ENCODE measurements around the gene NFIB.

Gene NFIB

GRCh38 chr9:14179449-14179848, 134.5 kb downstream of the NFIB start:
- DNase-seq, result no peak

GRCh38 chr9:14175778-14176177, 138.2 kb downstream of the NFIB start:
- no peak for DNase-seq

GRCh38 chr9:14173713-14174112, 140.2 kb downstream of the NFIB start:
- no peak for DNase-seq

- DNase-seq, result no peak
Measured at GRCh38 chr9:14170973-14171596, 142.9 kb downstream of the NFIB start.

DNA sequence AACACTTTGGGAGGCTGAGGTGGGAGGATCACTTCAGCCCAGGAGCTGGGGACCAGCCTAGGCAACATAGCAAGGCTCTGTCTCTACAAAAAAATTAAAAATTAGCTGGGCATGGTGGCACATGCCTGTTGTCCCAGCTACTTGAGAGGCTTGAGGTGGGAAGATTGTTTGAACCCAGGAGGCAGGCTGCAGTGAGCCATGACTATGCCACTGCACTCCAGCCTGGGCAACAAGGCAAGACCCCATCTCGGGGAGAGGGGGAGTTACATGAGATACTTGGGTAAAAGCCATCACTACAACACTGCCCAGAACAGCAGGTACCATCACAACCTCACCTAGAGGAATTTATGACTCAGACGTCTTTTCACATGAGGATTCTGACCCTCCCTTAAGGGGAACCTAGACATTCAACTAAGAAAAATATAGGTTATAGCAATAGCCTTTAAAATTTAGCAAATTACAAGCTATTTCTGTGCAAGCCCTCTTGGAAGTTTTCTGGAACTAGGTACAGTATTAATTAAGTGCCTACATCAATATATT, 143.5 kb downstream of the NFIB start:
- DNase-seq, result no peak

GRCh38 chr9:14168381-14168780, 145.6 kb downstream of the NFIB start:
- DNase-seq, result no peak

DNA sequence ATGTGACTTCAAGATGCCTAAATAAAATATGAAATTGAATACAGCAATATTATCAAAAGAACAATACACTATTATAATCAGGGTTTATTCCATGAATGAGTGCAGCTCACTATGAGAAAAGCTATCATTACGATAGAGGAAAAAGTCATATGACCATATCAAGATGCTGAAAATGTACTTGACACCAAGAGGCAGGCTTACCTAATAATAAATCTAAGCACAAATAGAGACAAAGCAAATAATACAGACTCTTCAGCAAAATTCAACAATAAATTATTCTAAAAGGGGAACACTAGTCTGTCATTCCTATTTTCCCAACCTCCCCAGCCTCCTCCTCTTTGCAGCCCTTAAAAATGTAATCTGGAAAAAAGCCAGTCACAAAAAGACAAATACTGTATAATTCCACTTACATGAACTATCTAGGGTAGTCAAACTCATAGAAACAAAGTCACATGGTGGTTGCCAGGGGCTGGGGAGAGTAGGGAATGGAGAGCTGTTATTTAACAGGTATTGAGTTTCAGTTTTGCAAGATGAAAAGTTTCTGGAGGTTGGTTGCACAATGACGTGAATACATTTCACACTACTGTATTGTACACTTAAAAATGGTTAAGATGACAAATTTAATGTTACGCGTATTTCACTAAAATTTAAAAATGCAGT, 148.4 kb downstream of the NFIB start:
- no peak for DNase-seq

- DNase-seq, result no peak
Measured at GRCh38 chr9:14164908-14165307, 149.0 kb downstream of the NFIB start.

GRCh38 chr9:14159440-14160216, 154.3 kb downstream of the NFIB start:
- DNase-seq, result no peak

- DNase-seq, result no peak
Measured at GRCh38 chr9:14158916-14159315, 155.0 kb downstream of the NFIB start.

DNA sequence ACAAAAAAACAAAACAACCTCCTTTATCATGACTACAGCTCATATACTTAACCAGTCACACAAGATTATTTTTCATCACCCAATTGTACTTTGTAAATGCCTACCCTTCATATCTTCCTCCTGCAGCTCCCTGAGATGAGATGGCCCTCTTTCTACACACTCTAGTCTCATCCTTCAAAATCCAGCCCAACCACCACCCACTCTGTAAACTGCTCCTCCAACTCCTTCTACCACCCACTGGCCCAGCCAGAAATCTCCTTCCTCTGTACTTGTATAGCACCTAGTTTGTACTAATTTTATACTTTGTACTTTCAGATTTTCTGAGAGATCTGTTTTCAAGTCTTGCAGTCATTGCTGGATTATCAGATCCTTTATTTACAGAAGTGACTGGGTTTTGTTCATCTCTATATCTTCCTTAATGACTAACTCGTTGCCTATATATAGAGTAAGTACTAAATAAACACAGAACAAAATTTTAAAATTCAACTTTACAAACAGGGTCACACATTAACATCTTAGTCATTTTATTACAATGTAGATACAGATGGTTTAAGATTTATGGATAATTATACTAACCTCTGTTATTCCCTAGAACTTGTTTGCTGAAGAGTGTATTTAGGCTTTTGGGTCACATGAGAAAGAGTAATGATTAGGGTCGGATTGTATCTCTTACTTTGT, 155.7 kb downstream of the NFIB start:
- DNase-seq, result no peak

- no peak for DNase-seq
Measured at GRCh38 chr9:14157191-14157590, 156.8 kb downstream of the NFIB start.

DNA sequence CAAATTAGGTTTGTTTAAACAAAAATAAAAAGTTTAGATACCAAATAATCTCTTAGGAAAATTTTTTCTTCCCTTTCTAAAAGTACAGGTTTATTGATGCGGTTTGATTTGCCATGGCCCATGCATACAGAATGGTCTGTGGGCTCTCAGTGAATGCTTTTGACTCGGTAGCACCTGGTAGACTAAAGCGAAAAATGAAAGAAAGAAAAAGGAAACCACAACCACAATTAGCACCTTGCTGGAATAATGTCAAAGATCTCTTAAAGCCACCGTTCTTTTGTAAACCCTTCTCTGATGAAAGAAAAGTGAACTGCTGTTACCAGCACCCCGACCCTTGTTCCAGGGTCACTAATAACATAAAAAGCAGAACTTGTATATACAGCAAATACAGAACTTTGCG, 157.9 kb downstream of the NFIB start:
- no peak for DNase-seq

GRCh38 chr9:14155237-14155636, 158.7 kb downstream of the NFIB start:
- no peak for DNase-seq

GRCh38 chr9:14153310-14153720, 160.6 kb downstream of the NFIB start:
- DNase-seq, result no peak

GRCh38 chr9:14151451-14151850, 162.5 kb downstream of the NFIB start:
- no peak for DNase-seq

DNA sequence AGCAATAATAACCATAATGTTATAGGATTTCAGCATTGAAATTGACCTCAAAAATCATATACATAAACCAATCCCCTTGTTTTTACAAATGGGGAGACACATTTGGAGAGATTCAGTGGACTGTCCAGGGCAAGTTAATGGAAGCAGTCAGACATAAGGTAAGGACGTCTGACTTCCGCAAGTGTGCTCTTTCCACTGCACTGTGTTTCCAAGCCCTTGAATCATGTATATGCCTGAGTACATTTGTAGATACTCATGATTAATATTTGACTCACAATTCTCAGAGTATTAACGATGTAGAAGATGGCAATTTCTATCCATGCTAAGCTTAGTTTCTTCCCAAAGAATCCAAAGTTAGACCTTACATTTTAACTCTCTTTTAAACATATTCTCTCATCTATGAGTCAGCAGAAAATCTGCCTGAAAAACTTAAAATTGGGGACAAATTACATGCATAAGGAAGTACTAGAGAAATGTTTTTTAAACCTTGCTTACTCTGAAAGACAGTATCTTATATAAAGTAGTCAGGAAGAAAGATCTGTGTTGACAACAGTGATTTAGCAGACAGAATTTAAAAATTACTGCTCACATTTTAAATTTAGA, 165.3 kb downstream of the NFIB start:
- no peak for DNase-seq

GRCh38 chr9:14147738-14148137, 166.2 kb downstream of the NFIB start:
- DNase-seq, result no peak

- no peak for DNase-seq
Measured at GRCh38 chr9:14146201-14146874, 167.6 kb downstream of the NFIB start.

DNA sequence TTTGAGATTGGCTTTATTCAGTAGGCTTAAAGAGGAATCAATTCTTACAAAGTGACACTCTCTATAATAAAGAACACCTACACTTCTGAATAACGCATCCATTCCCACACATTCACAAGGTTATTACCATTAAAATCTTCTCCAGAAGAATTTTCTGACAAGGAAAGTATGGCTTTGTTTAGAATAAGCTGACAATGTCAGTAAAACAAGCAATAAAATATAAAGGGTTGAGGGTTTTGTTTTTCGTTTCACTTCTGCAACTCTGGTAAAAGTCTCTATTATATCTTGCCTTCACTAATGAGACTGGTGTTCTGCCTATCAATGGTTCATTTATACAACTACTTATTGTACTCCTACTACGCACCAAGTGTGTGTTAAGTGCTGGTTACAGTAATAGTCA, 169.7 kb downstream of the NFIB start:
- DNase-seq, result no peak

DNA sequence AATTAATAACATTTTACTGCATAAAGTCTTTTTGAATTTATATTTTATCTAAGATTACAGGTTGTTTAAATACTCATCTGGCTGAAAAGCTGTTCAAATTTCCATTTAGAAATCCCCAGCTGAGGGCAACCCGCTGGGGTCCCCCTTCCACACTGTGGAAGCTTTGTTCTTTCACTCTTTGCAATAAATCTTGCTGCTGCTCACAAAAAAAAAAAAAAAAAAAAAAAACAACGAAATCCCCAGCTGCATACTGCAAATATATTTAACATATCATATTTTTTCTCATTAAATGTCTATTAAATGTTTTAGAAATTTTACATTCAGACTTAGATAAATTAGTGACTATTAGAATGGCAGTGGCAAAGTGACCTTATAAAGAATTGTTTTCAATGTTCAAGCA, 172.2 kb downstream of the NFIB start:
- DNase-seq, result no peak

DNA sequence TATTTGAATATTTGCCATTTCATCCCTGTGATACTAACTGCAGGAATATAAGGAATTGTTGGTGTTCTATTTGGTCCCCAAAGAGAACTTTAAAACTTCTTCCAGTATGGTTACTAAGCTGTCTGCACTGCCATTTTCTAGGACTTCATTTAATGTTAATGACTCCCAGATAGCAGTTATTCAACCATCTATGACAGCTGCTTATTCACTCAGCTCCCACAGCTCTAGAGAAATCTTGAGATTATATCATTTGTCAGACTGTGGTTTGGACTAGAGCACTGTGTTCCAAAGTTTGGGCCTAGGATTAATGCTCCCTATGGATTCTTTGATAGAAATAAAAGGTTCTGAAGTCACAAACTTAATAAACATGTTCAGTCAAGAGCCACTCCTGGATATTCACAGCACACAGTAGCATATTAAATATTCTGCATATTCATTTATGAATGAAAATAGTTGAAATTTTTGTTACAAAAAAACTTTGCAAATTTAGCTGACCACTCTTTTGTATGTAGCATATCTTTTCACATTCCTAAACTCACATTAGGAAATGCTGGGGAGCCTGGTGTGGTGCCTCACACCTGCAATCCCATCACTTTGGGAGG, 173.7 kb downstream of the NFIB start:
- DNase-seq, result no peak

Data from CD4-positive, alpha-beta T cell treated with Interleukin-15 for 1 hour (primary cell).